Lower leg skin (tissue), 3 donors: ENCODE data around the gene WFIKKN2.

Experiments
- CTCF ChIP-seq, 3 donors: fragments of 450-650 bp; IDR thresholded peaks; one replicate each; pipeline ENCODE4 v1.5.1; 2016; ENCODE audit warnings: antibody characterized with exemption in 3 of 3, mild to moderate bottlenecking in 3 of 3, moderate library complexity in 2 of 3
- POLR2A ChIP-seq, 2 donors: fragments of 450-650 bp; IDR thresholded peaks; one replicate each; pipeline ENCODE4 v1.6.1; 2016 to 2017; ENCODE audit warnings: antibody characterized with exemption in 2 of 2, mild to moderate bottlenecking in 1 of 2, moderate library complexity in 1 of 2

- TF ChIP-seq POLR2A (IDR thresholded peaks at IDR 0.05) (no peak), CTCF (IDR thresholded peaks at IDR 0.05) (no peak)
These were observed 3.9 kb upstream of the WFIKKN2 start for GRCh38 chr17:50831471-50831928.
